Measurements from ENCODE around the gene P3R3URF. TPM values are rescaled to one million over a fixed set of nuclear protein-coding genes. Genes with fewer than 3 reads are reported as not detected.
"Not testable (repeated sequence)": the region's sequence is repeated elsewhere in the genome, so short reads cannot be mapped to it uniquely, and the experiment has no call there.

P3R3URF gene
- total RNA-seq, result not detected

DNA sequence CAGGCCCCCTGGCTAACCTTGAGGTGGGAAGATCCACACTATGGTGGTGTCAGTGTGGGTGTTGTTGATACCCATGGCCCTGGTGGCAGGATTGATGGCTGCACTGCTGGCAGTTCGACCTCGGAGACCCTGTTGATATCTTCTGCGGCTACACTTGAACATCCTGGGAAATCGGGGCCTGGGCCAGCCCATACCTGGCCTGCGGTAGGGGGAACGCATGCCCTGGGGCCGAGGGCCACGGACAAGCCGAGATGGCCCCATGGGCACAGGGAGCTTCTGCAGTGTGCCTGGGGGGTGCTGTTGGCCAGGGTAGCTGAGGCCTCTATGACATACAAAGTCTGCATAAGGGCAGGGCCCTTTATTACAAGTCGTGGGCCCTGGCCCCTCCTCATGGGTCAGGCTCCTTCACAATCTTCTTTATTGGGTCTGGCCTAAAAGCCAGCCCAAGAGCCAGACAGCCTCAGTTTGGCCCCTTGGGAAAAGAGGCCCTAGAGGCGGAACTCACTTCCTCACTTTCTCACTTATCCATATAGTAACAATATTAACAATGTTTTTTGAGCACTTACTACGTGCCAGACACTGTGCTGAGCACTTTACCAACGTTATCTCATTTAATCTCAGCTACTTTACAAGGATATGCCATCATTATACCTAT lies at the start of gene P3R3URF:
P3R3URF (minus strand) TSS at position 278 of the 655 bp plus-strand sequence; CDS start at position 261, 17 bp downstream.
- TF ChIP-seq CTCF (IDR thresholded peaks at IDR 0.05), result no peak
- peaks cover 3 to 13% of the 10 kb centered on the region in 2 donors for H3K4me1 ChIP-seq

DNA sequence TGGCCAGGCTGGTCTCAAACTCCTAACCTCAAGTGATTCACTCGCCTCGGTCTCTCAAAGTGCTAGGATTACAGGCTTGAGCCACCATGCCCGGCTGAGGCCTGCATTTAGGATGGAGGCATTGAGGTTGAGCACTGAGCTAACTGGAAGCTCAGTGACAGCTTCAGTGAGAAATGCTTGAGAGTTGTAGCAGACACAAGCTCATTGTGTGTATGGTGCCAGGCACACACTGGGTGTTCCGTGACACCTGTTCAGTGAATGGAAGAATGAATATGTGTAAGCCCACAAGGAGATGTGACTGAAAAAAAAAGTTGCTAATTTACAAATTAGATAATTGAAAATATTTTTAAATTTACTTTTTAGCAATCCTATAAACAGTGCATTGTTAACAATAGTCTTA lies 48.7 kb upstream of the P3R3URF start:
- Histone ChIP-seq H3K27me3 (no peaks in the 10 kb centered on the region), H3K4me1 (peaks cover 0 to 5% of the 10 kb centered on the region in 2 donors), H3K27ac (no peak overlapping the region), H3K36me3 (peaks cover 12% of the 10 kb centered on the region in 2 donors), H3K4me3 (no peak overlapping the region), H3K9me3 (no peaks in the 10 kb centered on the region)
- TF ChIP-seq CTCF (IDR thresholded peaks at IDR 0.05), result no peak
- intact Hi-C loops (cut with DNase I), result no loop called here
- DNase-seq (ENCODE audit: low spot score in 2 of 2), result no peak

More for the DNA sequence above, at the start of gene P3R3URF:
- Histone ChIP-seq H3K36me3 (no peaks in the 10 kb centered on the region), H3K4me3 (no peak within 1 kb of the TSS), H3K27ac (peak within 1 kb of the TSS; percentile 66 to 75), H3K27me3 (no peaks in the 10 kb centered on the region), H3K9me3 (no peaks in the 10 kb centered on the region)
- no peak for DNase-seq (ENCODE audit: low spot score in 2 of 2)
- intact Hi-C loops (cut with DNase I), result loop anchor here (10.0 kb wide), 1 partner anchor 492 kb away; the partner anchor contains the start of genes GPBP1L1 and TMEM69

DNA sequence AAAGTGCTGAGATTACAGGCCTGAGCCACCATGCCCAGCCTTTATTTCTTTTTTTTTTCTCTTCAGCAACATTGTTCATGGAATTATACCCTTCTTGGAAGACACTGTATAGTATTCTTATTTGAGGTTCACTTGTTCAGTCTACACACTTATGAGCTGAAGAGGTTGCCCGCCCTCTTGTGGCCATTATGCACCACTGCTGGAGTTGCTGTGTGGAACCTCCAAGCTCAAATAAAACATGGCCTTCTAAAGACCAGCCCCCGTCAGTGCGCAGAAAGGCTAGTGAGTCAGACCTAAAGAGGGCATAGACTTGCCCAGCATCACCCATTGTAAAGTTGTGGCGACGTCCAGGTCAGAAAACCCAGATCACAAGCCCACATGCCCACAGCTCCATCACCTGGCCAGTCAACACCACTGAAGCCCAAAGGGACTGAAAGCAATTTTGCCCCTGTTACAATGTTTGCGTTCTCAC lies 47.2 kb upstream of the P3R3URF start:
- Histone ChIP-seq H3K4me1 (peaks cover 0 to 5% of the 10 kb centered on the region in 2 donors), H3K27me3 (no peaks in the 10 kb centered on the region), H3K9me3 (no peaks in the 10 kb centered on the region), H3K4me3 (no peak overlapping the region), H3K36me3 (peaks cover 16 to 19% of the 10 kb centered on the region in 2 donors), H3K27ac (peak overlapping the region in 1 of 2 donors; percentile 15)
- TF ChIP-seq CTCF (IDR thresholded peaks at IDR 0.05), result peak; percentile 79 to 93 (median 91)
- DNase-seq (ENCODE audit: low spot score in 2 of 2), result peak in 1 of 2 donors; percentile 87
- intact Hi-C loops (cut with DNase I), result loop anchor here (1.0 to 2.0 kb wide), 3 partner anchors 21 to 186 kb away; partner anchors contain the start of gene LURAP1

GRCh38 chr1:46223055-46223454 lies 46.8 kb upstream of the P3R3URF start:
- DNase-seq (ENCODE audit: low spot score in 2 of 2); H3K27me3 ChIP-seq; H3K9me3 ChIP-seq; H3K4me3 ChIP-seq; H3K4me1 ChIP-seq: not testable (repeated sequence)
- intact Hi-C loops (cut with DNase I), result loop anchor here (1.0 to 2.0 kb wide), 3 partner anchors 20 to 186 kb away; partner anchors contain the start of gene LURAP1
- Histone ChIP-seq H3K27ac (peak overlapping the region in 1 of 2 donors; percentile 15), H3K36me3 (peaks cover 16 to 19% of the 10 kb centered on the region in 2 donors)

DNA sequence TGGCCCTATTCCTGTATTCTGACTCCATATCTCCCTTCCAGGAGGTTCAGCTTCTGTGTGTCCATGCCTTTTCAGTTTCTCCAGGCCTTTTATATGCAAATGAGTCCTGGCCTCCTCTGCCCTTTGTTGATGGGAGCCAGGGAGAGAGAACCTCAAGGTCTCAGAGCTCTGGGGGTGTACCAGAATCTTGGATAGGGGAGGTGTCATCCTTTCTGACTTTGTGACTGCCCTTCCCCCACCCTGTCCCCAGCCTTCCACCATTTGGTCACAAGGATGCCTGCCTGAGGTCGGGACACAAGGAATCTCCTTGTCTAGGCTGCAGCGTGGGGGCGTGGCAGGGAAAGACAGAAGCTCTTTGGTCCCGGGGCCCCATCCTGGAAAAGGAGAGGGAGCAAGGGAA lies 45.5 kb upstream of the P3R3URF start:
- Histone ChIP-seq H3K27me3 (no peaks in the 10 kb centered on the region), H3K9me3 (no peaks in the 10 kb centered on the region), H3K27ac (no peak overlapping the region), H3K36me3 (peaks cover 19% of the 10 kb centered on the region in 2 donors), H3K4me3 (no peak overlapping the region), H3K4me1 (peaks cover 0 to 5% of the 10 kb centered on the region in 2 donors)
- no peak for DNase-seq (ENCODE audit: low spot score in 2 of 2)
- TF ChIP-seq CTCF (IDR thresholded peaks at IDR 0.05), result no peak
- intact Hi-C loops (cut with DNase I), result loop anchor here (2.0 kb wide), 1 partner anchor 19 kb away; the partner anchor contains the start of gene LURAP1

- Histone ChIP-seq H3K4me1 (peaks cover 0 to 5% of the 10 kb centered on the region in 2 donors), H3K9me3 (no peaks in the 10 kb centered on the region), H3K36me3 (peaks cover 19% of the 10 kb centered on the region in 2 donors), H3K27me3 (no peaks in the 10 kb centered on the region), H3K4me3 (no peak overlapping the region), H3K27ac (no peak overlapping the region)
- no peak for DNase-seq (ENCODE audit: low spot score in 2 of 2)
- intact Hi-C loops (cut with DNase I), result no loop called here
- no peak for TF ChIP-seq CTCF (IDR thresholded peaks at IDR 0.05)
These were observed 44.5 kb upstream of the P3R3URF start for GRCh38 chr1:46220808-46221207.
